GM13977 (cell line): ENCODE results near the gene COQ8B.
"Not testable (repeated sequence)": the region's sequence is repeated elsewhere in the genome, so short reads cannot be mapped to it uniquely, and the experiment has no call there.

Experiments used
- DNase-seq: peaks from one replicate; pipeline ENCODE4 v3.0.0; 2012; ENCODE audit warnings: low spot score
- CTCF ChIP-seq: IDR thresholded peaks from 2 replicates; pipeline ENCODE4 v1.5.1; 2012; ENCODE audit warnings: mild to moderate bottlenecking, control low read depth; ENCODE audit not compliant: insufficient read depth; ENCODE audit errors: extremely low read depth, missing control alignments
- in situ Hi-C: fragments of 300-500 bp; cut with MboI; formaldehyde crosslinking; loops from one replicate; pipeline ENCODE4 v1.12.0; 2022; ENCODE audit warnings: low sequenced_read_pairs, low pct_unique_long_range_greater_than_20kb, mixed read lengths, inconsistent platforms; ENCODE audit not compliant: unreplicated experiment

COQ8B gene

DNA sequence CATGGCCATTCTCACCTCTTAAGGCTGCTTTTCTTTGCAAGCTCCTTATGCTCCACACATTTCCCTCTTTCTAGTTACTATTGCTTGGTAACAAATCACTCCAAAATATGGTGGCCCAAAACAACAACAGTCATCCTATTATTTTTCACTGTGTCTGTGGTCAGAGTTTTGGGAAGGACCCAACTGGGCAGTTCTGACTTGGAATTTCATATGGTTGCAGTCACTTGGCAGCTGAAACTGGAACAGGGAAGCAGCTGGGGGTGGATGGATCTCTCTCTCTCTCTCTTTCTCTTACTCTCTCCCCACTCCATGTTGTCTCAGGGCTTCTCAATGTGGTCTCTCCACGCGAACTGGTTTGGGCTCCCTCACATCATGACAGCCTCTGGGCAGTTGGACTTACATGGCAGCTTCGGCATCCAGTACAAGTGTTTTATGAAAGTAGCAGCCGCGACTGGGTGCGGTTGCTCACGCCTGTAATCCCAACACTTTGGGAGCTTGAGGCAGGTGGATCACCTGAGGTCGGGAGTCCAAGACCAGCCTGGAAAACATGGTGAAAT is 65.9 kb downstream of the COQ8B start:
- in situ Hi-C loops, result loop anchor here (10.0 to 25.0 kb wide), 2 partner anchors 164 to 486 kb away; no protein-coding TSS in a partner anchor
- TF ChIP-seq CTCF, result no peak
- DNase-seq, result no peak

DNA sequence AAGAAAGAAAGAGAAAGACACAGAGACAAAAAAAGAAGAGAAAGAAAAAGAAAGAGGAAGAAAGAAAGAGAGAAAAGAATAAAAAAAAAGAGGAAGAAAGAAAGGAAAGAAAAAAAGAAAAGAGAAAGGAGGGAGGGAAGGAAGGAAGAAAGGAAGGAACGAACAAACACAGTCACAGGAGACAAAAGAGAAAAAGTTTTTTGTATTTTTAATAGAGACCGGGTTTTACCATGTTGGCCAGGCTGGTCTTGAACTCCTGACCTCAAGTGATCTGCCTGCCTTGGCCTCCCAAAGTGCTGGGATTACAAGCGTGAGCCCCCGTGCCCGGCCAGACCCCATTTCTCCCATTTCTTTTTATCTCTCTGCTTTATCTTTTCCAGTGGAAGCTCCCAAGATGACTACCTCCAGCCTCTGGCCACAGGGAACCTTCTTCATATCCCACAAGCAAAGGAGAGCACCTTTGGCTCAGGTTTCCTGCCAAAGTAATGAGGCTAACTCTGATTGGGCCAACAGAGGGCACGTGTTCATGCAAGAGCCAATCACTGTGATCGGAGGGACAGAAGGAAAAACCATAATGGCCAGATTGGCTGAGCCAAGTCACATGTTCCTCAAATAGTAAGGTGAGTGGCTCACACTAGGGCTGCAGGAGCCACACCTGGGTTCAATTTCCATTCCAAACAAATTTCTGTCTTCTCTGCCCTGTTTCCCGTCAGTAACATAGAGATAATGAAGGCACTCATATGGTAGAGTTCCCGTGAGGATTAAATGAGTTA is 66.6 kb downstream of the COQ8B start:
- in situ Hi-C loops, result loop anchor here (10.0 to 25.0 kb wide), 2 partner anchors 165 to 487 kb away; no protein-coding TSS in a partner anchor
- not testable (repeated sequence) for DNase-seq

GRCh38 chr19:40646743-40647254 is 69.9 kb downstream of the COQ8B start:
- no peak for TF ChIP-seq CTCF
- no peak for DNase-seq
- in situ Hi-C loops, result no loop called here

DNA sequence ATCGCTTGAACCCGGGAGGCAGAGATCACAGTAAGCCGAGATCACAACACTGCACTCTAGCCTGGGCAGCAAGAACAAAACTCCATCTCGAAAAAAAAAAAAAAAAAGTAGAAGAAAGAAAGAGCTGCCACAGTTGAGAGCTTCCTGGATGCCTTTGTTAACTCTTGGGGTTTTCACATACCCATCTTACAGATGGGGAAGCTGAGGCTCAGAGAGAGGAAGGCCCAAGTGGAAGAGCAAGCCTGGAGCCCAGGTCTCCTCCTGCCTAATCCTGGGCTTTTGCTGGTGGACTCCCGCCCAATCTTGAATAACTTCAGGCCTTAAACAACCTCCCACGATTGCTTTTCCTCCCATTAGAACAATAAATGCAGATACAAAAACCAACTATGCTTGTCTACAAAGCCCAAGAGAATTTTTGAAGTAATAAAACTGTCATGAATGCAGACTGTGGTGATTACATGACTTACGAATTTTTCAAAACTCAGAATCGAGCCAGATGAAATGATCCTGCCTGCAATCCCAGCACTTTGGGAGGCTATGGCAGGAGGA is 73.9 kb downstream of the COQ8B start:
- no peak for DNase-seq
- in situ Hi-C loops, result no loop called here
- TF ChIP-seq CTCF, result no peak

DNA sequence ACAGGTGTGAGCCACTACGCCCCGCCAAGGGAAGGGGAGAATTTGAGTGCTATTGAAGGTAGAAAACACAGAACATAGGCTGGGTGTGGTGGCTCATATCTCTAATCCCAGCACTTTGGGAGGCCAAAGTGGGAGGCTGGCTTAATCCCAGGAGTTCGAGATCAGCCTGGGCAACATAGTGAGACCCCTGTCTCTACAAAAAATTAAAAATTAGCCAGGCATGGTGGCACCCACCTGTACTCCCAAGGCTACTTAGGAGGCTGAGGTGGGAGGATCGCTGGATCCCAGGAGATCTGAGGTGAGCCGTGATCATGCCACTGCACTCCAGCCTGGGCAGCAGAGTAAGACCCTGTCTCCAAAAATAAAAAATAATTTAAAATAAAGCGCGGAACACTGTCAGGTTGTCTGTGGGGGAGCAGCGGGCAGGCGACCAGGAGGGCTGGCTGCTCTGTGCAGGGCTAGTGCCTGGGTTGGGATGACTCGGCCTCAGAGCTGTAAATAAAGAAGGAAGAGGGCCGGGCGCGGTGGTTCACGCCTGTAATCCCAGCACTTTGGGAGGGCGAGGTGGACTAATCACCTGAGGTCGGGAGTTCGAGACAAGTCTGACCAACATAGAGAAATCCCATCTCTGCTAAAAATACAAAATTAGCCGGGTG is 74.5 kb downstream of the COQ8B start:
- in situ Hi-C loops, result no loop called here
- no peak for DNase-seq
- TF ChIP-seq CTCF, result no peak
